GM18505 (cell line): Measurements from ENCODE around the gene CDH4.

Source experiments
- ATAC-seq: cut with Tn5 transposase; IDR thresholded peaks from one replicate; pipeline ENCODE4 v1.9.1; 2021; ENCODE audit not compliant: unreplicated experiment
- POLR2A ChIP-seq: IDR thresholded peaks from 4 replicates; pipeline ENCODE4 v1.6.1; 2011; ENCODE audit warnings: borderline replicate concordance; ENCODE audit not compliant: insufficient read depth, insufficient read length; ENCODE audit errors: extremely low read depth

Gene CDH4

DNA sequence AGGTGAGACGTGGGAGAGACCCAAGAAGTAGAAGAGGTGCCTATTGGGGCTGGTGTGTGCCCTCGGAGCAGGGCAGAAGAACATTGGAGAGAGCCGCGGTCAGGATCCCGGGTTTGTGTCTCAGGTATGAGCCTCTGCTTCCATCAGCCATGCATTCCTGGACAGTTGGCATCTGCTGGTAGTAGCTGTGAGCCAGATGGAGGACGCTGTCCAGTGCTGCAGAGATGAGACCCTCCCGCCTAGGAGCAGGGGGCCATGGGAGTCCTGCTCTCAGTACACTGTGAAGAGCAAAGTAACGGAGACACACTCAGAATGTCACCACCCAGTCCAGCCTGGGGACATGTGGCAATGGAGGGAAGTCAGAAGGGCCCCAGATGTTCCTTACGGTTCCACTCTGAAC, 108.2 kb downstream of the CDH4 start:
- TF ChIP-seq POLR2A: no peak
- ATAC-seq: no peak

DNA sequence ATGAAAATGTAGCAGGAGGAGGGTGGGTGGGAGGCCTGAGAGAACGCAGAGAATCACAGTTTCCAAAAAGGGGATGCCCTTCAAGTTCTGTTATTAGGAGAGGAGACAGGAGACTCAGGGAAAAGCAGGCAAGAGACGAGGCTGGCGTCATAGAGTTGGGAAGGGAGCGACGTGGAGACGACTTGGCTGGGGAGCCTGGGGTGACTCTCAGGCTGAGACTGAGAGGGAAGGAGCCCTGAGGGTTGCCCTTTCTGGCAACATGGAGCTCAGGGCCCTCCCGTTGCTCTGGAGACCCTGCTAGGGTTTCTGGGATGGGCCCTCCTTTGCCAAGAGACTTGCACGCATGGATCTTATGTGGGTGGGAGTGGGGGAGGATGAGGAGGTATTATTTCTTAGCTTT, 108.9 kb downstream of the CDH4 start:
- TF ChIP-seq POLR2A: no peak
- no peak for ATAC-seq

DNA sequence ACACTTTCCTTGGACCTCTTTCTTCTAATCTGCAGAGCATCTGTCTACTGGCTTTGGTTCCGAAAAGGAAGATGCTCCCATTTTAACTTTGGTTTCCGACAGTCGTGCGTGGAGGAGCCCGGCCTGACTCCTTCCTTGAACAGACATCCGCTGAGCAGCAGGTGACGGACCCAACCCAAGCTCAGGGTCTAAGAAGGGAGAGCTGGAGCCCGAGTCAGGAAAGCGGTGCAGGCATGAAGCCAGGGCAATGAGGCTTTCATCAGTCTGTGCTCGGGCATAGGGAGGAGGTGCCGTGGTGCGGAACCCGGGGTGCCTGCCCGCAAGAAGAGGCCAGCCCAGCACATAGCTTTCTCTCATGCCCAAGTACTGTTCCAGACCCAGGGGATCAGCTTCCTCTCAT, 109.4 kb downstream of the CDH4 start:
- no peak for TF ChIP-seq POLR2A
- no peak for ATAC-seq

DNA sequence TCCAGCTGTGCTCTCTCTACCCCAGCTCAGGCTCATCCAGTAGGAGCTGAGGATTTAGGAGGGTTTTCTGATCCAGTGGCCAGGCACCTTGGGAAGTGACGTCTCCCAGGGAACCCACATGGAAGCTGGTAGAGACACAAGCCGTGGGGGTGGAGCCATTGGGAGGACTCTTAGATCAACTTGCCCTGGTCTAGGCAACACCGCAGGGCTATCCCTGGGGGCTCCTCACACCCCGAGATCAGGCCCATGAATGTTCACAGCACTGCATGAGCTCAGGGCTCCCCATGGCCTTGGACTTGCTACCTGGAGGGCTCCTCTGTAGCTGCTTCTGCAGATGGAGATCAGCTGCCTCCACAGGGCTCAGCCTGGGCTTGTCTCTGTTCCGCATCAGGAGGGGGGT, 112.1 kb downstream of the CDH4 start:
- ATAC-seq: no peak
- no peak for TF ChIP-seq POLR2A

DNA sequence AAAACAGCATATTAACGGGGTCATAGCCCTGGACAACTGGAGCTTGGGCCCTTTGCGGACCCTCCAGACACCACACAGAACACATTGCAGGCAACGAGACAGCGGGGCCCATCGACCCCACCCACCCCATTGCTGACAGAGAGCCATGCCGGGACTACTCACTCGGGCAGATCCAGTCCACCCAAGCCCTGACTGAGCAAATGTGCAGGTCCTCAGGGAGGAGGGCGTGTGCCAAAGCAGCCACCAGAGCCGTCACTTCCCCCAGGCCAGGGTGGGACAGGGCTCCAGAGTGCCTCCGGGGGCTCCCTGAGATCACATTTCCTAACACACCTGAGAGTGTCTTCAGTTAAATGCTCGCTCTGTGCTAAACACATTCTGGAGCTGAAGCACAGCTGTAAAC, 114.9 kb downstream of the CDH4 start:
- TF ChIP-seq POLR2A: no peak
- no peak for ATAC-seq

DNA sequence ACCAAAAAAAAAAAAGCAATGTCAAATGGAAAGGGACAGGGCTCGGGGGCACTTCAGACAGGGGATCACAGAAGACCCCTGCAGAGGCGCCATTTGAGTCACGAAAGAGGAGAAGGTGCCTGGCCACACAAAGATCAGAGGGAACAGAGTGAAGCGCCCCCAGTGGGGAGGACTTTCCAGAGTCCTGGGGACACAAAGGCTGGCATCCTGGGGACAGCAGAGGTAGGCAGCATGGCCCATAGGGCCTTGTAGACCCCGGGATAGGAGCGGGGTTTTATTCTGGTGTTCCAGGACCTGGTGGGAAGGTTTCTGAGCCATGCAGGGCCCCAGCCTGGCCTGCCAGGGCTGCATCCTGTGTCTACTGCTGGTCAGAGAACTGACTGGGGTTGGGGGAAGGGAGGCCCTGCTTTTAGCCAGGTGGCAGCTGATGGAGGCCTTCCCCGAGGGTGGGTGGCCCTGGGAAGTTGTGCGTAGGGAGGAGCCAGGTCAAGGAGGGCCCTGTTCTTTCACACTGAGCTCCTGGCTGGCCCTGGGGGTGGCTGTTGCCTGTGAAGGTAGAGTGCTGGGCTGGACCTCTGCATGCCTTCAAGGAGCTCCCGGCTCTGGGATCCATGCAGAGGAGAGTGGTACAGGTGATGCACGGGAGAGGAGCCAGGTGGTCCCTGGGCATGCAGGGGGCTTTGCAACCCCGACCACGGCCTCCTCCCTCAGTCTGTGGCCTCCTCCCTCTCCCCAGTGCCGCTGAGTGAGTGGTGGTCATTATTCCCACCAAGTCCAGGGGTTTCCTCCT, 117.9 kb downstream of the CDH4 start:
- no peak for ATAC-seq
- no peak for TF ChIP-seq POLR2A

DNA sequence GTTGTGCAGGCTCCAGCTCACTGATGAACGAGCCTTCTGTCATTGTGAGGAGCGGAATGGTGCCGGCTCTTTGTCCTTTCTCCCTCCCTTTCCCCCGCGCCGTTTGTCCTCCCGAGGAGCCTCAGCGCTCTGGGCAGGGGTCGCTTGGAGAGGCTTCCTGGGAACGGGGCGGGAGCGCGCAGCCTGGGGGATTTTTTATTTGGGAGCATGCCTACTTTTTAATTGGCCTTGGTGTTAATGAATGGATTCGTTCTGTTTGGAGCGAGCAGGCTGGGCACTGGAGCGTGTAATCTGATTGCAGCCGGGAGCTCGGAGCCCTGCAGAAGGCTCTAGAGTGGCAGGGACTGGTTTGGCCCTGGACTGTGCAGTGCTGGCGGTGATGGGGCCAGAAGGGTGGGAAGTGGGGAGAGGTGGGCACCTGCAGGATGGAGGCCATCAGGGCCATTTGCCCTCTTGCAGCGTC, 118.8 kb downstream of the CDH4 start:
- no peak for TF ChIP-seq POLR2A
- ATAC-seq: no peak

DNA sequence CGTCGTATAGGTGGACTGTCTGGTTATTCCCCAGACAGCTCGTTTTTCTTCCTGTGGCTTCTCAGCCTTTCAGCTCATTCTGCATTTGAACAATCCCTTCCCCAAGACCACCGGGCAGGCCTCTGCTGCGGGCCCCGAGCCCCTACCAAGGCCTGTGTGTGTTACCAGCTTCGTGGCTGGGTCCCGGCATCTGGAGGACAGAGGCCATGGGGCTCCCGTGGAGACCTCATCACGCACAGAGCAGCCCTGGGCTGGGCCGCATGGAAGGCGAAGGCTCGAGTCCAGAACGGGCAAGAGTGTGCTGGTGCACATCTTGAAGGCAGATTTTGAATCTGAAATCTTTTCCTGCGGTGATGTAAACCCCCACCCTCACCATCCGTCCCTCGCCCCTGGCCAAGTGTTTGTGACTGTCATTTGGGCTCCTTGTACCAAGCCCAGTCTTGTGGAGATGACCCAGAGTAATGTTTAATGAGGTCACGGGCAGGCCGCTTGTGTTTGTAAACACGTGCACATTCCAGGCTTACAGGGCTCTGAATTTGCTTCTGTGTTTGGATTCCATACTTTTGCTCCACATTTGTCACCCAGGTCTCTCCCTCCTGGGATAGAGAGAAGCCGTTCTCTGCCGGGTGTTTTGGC, 119.6 kb downstream of the CDH4 start:
- ATAC-seq: no peak
- no peak for TF ChIP-seq POLR2A

DNA sequence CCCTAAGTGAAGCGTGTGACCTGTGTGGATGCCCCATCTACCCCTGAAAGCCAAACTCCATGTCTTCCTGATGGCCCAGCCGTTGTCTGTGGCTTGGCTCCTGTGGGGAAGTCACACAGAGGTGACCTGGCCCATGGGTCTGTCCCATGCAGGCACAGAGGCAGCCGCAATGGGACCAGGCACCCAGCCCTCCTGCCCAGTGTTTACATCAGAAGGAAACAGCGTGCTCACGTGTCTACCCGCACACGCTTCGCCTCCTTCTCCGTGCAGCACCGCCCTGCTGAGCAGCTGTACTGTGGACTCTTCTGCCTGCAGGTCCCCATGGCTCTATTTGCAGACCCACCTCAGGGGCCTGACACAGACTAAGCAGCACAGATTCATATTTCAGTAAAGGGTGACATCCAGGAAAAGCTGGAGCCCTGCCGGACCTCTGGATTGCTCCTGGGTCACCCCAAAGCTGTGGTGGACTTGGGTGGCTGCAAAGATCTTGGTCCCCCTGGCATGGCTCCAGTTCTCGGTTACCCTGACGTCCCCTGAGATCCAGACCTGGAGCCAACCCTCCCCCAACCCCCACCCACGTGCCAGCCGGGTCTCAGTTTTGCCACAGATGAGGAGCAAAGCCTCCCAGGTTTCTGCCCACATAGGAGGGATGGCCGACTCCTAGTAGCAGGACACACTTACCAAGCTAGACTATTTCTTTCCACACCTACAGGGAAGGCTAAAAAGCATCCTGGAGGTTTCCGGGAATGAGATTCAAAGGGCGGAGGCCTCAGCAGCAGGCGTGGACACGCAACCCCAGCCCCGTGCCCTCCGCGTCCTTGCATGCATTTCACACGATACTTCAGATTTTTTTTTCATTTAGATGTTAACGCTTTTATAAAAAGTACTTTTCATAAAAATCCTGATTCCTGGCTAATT, 120.3 kb downstream of the CDH4 start:
- no peak for TF ChIP-seq POLR2A
- no peak for ATAC-seq

DNA sequence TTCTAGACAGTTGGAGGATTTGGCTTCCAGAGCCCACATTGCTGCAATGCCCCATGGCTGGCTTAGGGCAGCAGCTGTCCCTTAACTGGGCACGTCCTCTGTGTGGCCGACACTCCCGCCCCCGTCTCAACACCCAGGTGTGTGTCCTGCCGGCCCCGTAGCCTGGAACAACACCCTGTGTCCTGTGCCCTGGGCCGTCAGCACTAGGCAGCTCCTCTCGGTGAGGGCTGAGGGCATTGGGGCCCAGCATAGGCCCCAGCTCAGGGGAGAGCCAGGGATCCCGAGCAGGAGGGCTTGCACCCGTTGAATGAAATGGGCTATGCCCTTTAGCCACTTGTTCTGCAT, 121.0 kb downstream of the CDH4 start:
- no peak for ATAC-seq
- TF ChIP-seq POLR2A: no peak

DNA sequence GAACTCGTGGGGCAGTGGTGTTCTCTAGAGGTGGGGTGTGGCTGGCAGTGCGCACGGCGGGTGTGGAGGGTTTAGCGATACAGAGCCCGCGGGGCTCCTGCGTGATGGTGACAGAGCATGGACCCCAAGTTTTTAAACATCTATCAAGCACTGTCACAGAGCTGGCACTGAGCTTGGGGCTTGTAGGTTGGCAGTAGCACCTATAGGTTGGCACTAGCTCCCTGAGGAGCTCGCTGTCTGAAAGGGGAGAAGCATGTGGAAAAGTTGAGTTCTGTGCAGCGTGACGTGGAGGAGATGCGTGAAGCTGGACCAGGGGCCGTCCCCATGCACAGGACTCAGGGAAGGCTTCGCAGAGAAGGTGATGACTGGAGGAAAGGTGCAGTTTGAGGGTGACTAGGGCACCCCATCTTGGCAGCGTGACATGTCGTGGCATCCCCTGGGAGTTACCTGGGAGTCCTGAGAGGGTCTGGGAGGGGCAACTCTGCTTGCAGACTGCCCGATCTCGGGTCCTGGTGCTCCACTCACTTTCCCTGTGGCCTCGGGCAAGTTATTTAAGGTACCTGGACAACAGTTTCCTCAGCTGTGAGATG, 122.0 kb downstream of the CDH4 start:
- ATAC-seq: no peak
- TF ChIP-seq POLR2A: no peak

DNA sequence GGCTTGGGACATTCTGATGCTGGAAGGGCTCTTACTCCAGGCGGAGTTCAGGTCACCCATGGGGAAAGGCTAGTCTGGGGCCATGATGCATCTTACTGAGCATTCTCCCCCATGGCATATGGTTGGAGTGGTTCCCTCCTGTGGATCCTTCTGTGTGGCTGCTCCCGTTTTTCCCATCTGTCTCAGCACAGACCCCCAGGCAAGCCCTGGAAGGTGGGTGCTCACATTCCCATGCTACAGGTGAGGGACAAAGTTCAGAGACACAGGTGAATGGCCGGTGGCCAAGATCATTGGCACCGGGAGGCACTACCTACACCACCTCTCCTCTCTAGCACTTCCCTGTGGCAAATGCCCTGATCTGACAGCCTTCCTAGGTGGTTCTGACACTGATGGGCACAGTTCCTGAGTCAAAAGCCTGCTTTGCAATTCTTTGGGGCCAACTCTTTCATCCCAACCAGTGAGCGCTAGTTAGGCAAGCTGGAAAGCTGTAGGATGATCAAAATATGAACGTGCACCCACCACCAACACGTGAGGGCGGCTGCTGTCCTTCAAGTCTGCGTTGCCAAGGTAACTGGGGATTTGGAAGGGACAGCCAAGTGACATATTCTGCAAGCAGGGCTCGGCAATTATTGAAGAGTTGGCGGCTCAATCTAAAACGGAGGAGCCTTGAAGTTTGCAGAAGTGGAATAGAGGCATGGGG, 124.6 kb downstream of the CDH4 start:
- no peak for TF ChIP-seq POLR2A

More for the DNA sequence above, 124.6 kb downstream of the CDH4 start:
- ATAC-seq: no peak
